Activated T-cell treated with anti-CD3 and anti-CD28 coated beads, Interleukin-2, amount 50 U/mL, for 24 hours (primary cell): ENCODE data around the gene ZNF552.

Experiments used
- DNase-seq: peaks from one replicate; pipeline ENCODE4 v3.0.0-alpha.2; 2020
- H3K27ac Mint-ChIP-seq: 2 replicates; pipeline ENCODE4 v1.8.0; 2020; ENCODE audit warnings: mild to moderate bottlenecking, mixed read lengths
- H3K27me3 Mint-ChIP-seq: 2 replicates; pipeline ENCODE4 v1.8.0; 2020; ENCODE audit warnings: mixed read lengths
- H3K36me3 Mint-ChIP-seq: 2 replicates; pipeline ENCODE4 v1.8.0; 2020; ENCODE audit warnings: low read depth, mixed read lengths
- H3K4me1 Mint-ChIP-seq: 2 replicates; pipeline ENCODE4 v1.8.0; 2020; ENCODE audit warnings: low read depth, mixed read lengths
- H3K4me3 Mint-ChIP-seq: 2 replicates; pipeline ENCODE4 v1.8.0; 2020; ENCODE audit warnings: mild to moderate bottlenecking, moderate library complexity, mixed read lengths
- H3K9me3 Mint-ChIP-seq: 2 replicates; pipeline ENCODE4 v1.8.0; 2020; ENCODE audit warnings: mixed read lengths

The ZNF552 gene

GRCh38 chr19:57773488-57773887 lies 41.2 kb downstream of the ZNF552 start:
- Mint-ChIP-seq H3K4me3 (no peak overlapping the region), H3K27me3 (no peaks in the 10 kb centered on the region), H3K27ac (peak overlapping the region; percentile 74), H3K36me3 (peaks cover 94% of the 10 kb centered on the region), H3K9me3 (peaks cover 50% of the 10 kb centered on the region), H3K4me1 (peaks cover 46% of the 10 kb centered on the region)
- DNase-seq: no peak

GRCh38 chr19:57771417-57771816 lies 43.3 kb downstream of the ZNF552 start:
- Mint-ChIP-seq H3K9me3 (peaks cover 45% of the 10 kb centered on the region), H3K36me3 (peaks cover 85% of the 10 kb centered on the region), H3K4me1 (peaks cover 46% of the 10 kb centered on the region)

GRCh38 chr19:57769345-57770131 lies 45.2 kb downstream of the ZNF552 start, which contains the start of gene ZNF586:
ZNF586 (plus strand) TSS chr19:57769676; CDS start chr19:57769843, 167 bp downstream.
- peaks cover 75% of the 10 kb centered on the region for H3K36me3 Mint-ChIP-seq
- DNase-seq: peak; percentile 87
- H3K27ac Mint-ChIP-seq: peak within 1 kb of the TSS; percentile 93
- H3K9me3 Mint-ChIP-seq: peaks cover 46% of the 10 kb centered on the region
- peaks cover 38% of the 10 kb centered on the region for H3K4me1 Mint-ChIP-seq
- H3K4me3 Mint-ChIP-seq: peak within 1 kb of the TSS; percentile 91
- H3K27me3 Mint-ChIP-seq: no peaks in the 10 kb centered on the region

More at GRCh38 chr19:57771417-57771816, 43.3 kb downstream of the ZNF552 start:
- peak overlapping the region; percentile 41 for H3K4me3 Mint-ChIP-seq
- H3K27ac Mint-ChIP-seq: no peak overlapping the region
- no peak for DNase-seq
- no peaks in the 10 kb centered on the region for H3K27me3 Mint-ChIP-seq

- no peaks in the 10 kb centered on the region for H3K4me1 Mint-ChIP-seq
Observed at GRCh38 chr19:57759096-57759495, 55.6 kb downstream of the ZNF552 start.

GRCh38 chr19:57757941-57758340 lies 56.8 kb downstream of the ZNF552 start:
- H3K9me3 Mint-ChIP-seq: peaks cover 60% of the 10 kb centered on the region
- H3K4me3 Mint-ChIP-seq: no peak overlapping the region
- H3K27me3 Mint-ChIP-seq: no peaks in the 10 kb centered on the region
- no peak for DNase-seq
- no peaks in the 10 kb centered on the region for H3K4me1 Mint-ChIP-seq
- H3K27ac Mint-ChIP-seq: no peak overlapping the region
- peaks cover 95% of the 10 kb centered on the region for H3K36me3 Mint-ChIP-seq

More at GRCh38 chr19:57759096-57759495, 55.6 kb downstream of the ZNF552 start:
- Mint-ChIP-seq H3K9me3 (peaks cover 52% of the 10 kb centered on the region), H3K27me3 (no peaks in the 10 kb centered on the region), H3K4me3 (no peak overlapping the region), H3K36me3 (peaks cover 95% of the 10 kb centered on the region), H3K27ac (no peak overlapping the region)
- no peak for DNase-seq
